MM.1S (cell line): Measurements from ENCODE around the gene CHST3.

Experiments used
- DNase-seq: peaks from one replicate; pipeline ENCODE4 v3.0.0-alpha.2; 2015
- H2AFZ ChIP-seq: fragments of 300-600 bp; sonication (generic); 2 replicates; pipeline ENCODE4 v1.6.0; 2016; ENCODE audit warnings: antibody characterized with exemption, low read length
- H3F3A ChIP-seq: fragments of 300-600 bp; sonication (generic); 2 replicates; pipeline ENCODE4 v1.6.1; 2016; ENCODE audit warnings: mild to moderate bottlenecking, antibody characterized with exemption, low read length, moderate library complexity, mixed read lengths; ENCODE audit not compliant: insufficient read depth
- H3K27ac ChIP-seq: fragments of 300-600 bp; sonication (generic); 2 replicates; pipeline ENCODE4 v1.5.1; 2016; ENCODE audit warnings: mild to moderate bottlenecking, low read length
- H3K27me3 ChIP-seq: fragments of 300-600 bp; sonication (generic); replicated peaks from 2 replicates; pipeline ENCODE4 v1.6.0; 2016; ENCODE audit warnings: low read length; ENCODE audit not compliant: insufficient read depth
- H3K36me3 ChIP-seq: fragments of 300-600 bp; sonication (generic); replicated peaks from 2 replicates; pipeline ENCODE4 v1.6.1; 2016; ENCODE audit warnings: mild to moderate bottlenecking, low read length, mixed read lengths; ENCODE audit not compliant: insufficient read depth
- H3K4me1 ChIP-seq: fragments of 300-600 bp; sonication (generic); 2 replicates; pipeline ENCODE4 v1.6.1; 2016; ENCODE audit warnings: low read length, mixed read lengths
- H3K4me2 ChIP-seq: fragments of 300-600 bp; sonication (generic); 2 replicates; pipeline ENCODE4 v1.6.0; 2016; ENCODE audit warnings: low read depth, low read length
- H3K4me3 ChIP-seq: fragments of 300-600 bp; sonication (generic); 2 replicates; pipeline ENCODE4 v1.5.1; 2016; ENCODE audit warnings: low read length, mixed read lengths
- H3K79me2 ChIP-seq: fragments of 300-600 bp; sonication (generic); 2 replicates; pipeline ENCODE4 v1.6.1; 2016; ENCODE audit warnings: mixed run types, low read length, mixed read lengths
- H3K9ac ChIP-seq: fragments of 300-600 bp; sonication (generic); 2 replicates; pipeline ENCODE4 v1.6.1; 2016; ENCODE audit warnings: low read length, mixed read lengths
- H3K9me2 ChIP-seq: fragments of 300-600 bp; sonication (generic); replicated peaks from 2 replicates; pipeline ENCODE4 v1.6.1; 2016; ENCODE audit warnings: mild to moderate bottlenecking, low read length, mixed read lengths; ENCODE audit not compliant: insufficient read depth
- H3K9me3 ChIP-seq: fragments of 300-600 bp; sonication (generic); replicated peaks from 2 replicates; pipeline ENCODE4 v1.6.1; 2016; ENCODE audit warnings: mild to moderate bottlenecking, low read length, mixed read lengths; ENCODE audit not compliant: insufficient read depth
- H4K20me1 ChIP-seq: fragments of 300-600 bp; sonication (generic); 2 replicates; pipeline ENCODE4 v1.6.1; 2016; ENCODE audit warnings: mild to moderate bottlenecking, low read length, moderate library complexity, mixed read lengths; ENCODE audit not compliant: insufficient read depth
- CTCF ChIP-seq: fragments of 300-600 bp; sonication (generic); IDR thresholded peaks from 2 replicates; pipeline ENCODE4 v1.5.1; 2016; ENCODE audit warnings: antibody characterized with exemption, low read length, mixed read lengths
- EZH2 ChIP-seq: fragments of 300-600 bp; sonication (generic); optimal IDR thresholded peaks from 2 replicates; pipeline ENCODE3; 2017; ENCODE audit warnings: low read depth, mild to moderate bottlenecking, antibody characterized with exemption, low read length, mixed read lengths
- EZH2phosphoT487 ChIP-seq: fragments of 300-600 bp; sonication (generic); IDR thresholded peaks from 2 replicates; pipeline ENCODE4 v1.6.1; 2018; ENCODE audit warnings: antibody characterized with exemption, low read length

The CHST3 gene

DNA sequence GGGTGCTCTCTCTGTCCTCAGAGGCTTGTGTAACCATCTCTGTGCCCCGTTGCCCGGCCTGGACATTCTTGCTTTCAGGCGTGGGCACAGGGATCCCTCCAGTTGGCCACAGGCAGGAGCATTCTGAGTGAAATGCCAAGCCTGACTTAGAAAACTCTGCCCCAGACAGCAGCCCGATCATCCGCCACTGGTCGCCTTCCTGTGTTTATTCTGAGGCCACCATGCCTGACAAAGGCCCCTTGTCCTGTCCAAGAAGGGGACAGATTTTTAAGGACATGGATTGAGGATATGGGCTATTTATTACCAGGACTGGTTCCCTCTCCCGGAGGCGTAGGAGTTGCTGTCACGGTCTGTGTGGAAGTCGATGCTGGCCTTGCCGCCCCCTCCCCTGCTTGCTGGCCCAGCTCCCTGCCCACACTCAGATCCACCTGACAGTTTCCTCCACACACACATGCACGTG, 69.9 kb downstream of the CHST3 start:
- Histone ChIP-seq H3K9ac (no peak overlapping the region), H3F3A (no peaks in the 10 kb centered on the region), H4K20me1 (no peaks in the 10 kb centered on the region), H3K4me2 (no peak overlapping the region), H3K9me3 (no peaks in the 10 kb centered on the region), H3K27ac (no peak overlapping the region), H3K9me2 (no peaks in the 10 kb centered on the region), H2AFZ (no peak overlapping the region), H3K4me3 (no peak overlapping the region), H3K27me3 (no peaks in the 10 kb centered on the region; the same call in 1 of the 2 replicates), H3K36me3 (no peaks in the 10 kb centered on the region), H3K79me2 (no peaks in the 10 kb centered on the region), H3K4me1 (no peaks in the 10 kb centered on the region)
- TF ChIP-seq EZH2phosphoT487 (no peak), CTCF (no peak), EZH2 (no peak)
- no peak for DNase-seq

DNA sequence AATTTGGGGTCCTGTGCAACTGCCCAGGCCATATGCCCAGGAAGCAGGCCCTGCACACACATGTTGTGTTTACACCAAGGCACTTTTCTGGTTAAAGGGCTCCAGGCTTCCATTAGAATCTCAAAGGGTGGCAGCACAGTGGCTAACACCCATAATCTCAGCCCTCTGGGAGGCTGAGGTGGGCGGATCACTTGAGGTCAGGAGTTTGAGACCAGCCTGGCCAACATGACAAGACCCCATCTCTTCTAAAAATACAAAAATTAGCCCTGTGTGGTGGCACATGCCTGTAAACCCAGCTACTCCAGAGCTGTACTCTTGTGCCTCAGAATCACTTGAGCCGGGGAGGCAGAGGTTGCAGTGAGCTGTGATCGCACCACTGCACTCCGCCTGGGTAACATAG, 70.6 kb downstream of the CHST3 start:
- Histone ChIP-seq H3K9ac (no peak overlapping the region), H3K27me3 (no peaks in the 10 kb centered on the region; the same call in 1 of the 2 replicates), H3K79me2 (no peaks in the 10 kb centered on the region), H3K4me1 (no peaks in the 10 kb centered on the region), H3K36me3 (no peaks in the 10 kb centered on the region), H3K4me3 (no peak overlapping the region), H2AFZ (no peak overlapping the region), H3K4me2 (no peak overlapping the region), H3F3A (no peaks in the 10 kb centered on the region), H3K27ac (no peak overlapping the region), H3K9me3 (no peaks in the 10 kb centered on the region), H3K9me2 (no peaks in the 10 kb centered on the region), H4K20me1 (no peaks in the 10 kb centered on the region)
- no peak for TF ChIP-seq EZH2phosphoT487
- no peak for TF ChIP-seq EZH2
- TF ChIP-seq CTCF = no peak
- DNase-seq = no peak

- Histone ChIP-seq H3K9me2 (no peaks in the 10 kb centered on the region), H3K4me3 (no peak overlapping the region), H3K27ac (no peak overlapping the region), H4K20me1 (no peaks in the 10 kb centered on the region), H2AFZ (no peak overlapping the region), H3K4me2 (no peak overlapping the region), H3K79me2 (no peaks in the 10 kb centered on the region), H3K9ac (no peak overlapping the region), H3K36me3 (no peaks in the 10 kb centered on the region), H3K4me1 (no peaks in the 10 kb centered on the region), H3F3A (no peaks in the 10 kb centered on the region), H3K27me3 (no peaks in the 10 kb centered on the region; the same call in 1 of the 2 replicates), H3K9me3 (no peaks in the 10 kb centered on the region)
- TF ChIP-seq EZH2phosphoT487 (no peak), EZH2 (no peak), CTCF (no peak)
- no peak for DNase-seq
Observed at GRCh38 chr10:72035252-72035887, 71.2 kb downstream of the CHST3 start.
